T follicular helper cell (primary cell): Measurements from ENCODE around the gene PHPT1.

Experiments used
- DNase-seq: peaks from one replicate; pipeline ENCODE4 v3.0.0-alpha.2; 2020; ENCODE audit warnings: low read depth

The PHPT1 gene

DNA sequence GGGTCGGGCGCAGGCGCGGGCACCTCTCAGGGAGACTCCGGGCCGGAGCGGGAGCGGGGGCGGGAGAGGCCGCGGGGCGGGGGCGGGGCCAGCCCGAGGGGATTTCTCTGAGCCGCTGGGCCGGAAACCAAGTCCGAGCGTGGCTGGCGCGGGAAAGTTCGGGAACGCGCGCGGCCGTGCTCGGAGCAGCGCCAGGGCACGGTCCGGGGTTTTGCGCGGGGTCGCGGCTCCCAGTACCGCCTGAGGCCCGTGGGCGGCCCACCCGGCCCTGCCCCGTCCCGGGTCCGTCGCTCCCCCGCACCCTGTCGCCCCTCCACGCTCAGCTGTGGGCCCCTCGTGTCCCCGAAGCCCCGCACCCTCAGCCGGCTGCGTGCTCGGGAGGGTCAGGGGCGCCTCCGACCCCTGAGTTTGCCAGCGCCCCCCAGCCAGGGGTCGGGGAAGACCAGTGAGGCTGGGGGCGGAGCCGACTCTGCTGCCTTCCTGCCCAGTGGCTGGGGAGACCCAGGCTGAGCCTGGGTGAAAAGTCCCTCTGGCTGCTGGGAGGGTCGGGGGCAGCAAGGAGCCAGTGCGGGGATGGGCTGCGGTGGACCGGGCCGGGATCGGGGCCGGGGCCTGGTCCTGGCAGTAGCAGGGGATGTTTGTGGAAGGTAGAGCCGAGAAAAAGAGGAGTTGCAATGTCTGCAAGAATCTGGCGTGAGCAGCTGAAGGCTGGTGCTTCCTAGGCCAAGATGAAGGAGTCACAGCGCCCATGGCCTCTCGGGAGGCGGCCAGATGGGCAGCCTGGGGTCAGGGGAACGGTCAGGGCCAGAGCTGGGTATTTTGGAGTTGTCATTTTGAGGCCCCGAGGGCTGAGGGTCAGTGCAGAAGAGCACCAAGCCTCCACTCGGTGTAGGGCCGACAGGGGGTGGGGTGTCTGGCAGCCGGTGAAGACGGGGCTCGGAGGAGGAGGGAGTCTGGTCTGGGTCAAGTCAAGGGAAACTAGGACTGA lies 37.7 kb downstream of the PHPT1 start:
- DNase-seq = peak; percentile 65

DNA sequence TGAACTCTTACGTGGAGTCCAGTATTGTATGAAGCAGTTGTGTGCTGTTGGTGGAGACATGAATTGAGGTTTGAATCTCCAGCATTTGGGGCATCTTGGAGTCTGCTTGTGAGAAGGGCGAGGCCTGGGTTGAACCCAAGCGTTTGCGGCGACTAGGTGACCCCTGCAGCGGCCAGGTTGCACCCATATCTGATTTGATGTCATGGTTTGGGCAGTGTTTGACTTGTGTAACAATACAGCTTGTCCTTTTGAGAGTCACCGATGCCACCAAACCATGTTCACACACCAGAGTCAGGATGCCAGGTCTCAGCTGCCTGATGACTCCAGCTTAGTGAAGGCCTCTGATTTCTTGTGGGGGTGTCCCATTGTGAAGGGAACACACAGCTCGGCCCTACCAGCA lies 39.2 kb downstream of the PHPT1 start:
- no peak for DNase-seq

DNA sequence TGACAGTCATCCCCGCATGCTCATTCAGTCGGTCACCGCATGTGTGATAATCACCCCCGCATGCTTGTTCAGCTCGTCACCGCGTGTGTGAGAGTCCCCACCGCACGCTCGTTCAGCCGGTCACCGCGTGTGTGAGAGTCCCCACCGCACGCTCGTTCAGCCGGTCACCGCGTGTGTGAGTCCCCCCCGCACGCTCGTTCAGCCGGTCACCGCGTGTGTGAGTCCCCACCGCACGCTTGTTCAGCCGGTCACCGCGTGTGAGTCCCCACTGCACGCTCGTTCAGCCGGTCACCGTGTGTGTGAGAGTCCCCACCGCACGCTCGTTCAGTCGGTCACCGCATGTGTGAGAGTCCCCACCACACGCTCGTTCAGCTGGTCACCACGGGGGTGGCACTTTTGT lies 40.6 kb downstream of the PHPT1 start:
- no peak for DNase-seq

DNA sequence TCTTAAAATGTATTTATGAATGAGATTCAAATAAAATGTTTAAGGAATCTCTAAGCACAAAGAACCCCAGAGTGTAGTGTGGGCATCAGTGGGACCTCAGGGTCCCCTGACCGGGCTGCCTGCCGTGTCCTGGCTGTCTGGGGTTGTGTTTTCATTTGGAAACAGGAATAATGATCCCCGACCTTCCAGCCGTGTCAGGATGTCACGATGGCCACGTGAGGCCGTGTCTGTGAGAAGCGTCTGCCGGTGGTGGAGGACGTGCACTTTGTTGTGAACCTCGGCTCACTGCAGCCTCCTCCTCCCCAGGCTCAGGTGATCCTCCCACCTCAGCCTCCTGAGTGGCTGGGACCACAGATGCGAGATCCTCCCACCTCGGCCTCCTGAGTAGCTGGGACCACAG lies 41.5 kb downstream of the PHPT1 start:
- no peak for DNase-seq

DNA sequence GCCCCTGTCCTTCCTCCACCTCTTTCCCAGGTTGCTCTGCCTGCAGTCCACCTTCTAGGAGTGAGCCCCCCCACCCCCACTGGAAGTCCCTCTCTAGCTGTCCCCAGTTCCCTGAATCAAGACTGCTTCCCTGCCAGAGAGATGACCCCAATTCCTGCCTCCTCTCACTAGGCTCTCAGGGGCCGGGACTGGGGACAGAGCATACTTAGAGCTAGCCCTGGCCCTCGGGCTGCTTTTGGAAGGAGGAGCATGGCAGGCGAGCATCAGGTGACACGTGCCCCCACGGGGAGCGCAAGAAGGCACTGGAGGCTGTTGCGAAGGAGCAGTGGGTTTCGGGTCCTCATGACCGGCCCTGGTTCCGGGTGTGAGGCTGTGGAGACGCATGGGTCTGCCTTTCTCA lies 46.8 kb downstream of the PHPT1 start:
- DNase-seq = no peak

DNA sequence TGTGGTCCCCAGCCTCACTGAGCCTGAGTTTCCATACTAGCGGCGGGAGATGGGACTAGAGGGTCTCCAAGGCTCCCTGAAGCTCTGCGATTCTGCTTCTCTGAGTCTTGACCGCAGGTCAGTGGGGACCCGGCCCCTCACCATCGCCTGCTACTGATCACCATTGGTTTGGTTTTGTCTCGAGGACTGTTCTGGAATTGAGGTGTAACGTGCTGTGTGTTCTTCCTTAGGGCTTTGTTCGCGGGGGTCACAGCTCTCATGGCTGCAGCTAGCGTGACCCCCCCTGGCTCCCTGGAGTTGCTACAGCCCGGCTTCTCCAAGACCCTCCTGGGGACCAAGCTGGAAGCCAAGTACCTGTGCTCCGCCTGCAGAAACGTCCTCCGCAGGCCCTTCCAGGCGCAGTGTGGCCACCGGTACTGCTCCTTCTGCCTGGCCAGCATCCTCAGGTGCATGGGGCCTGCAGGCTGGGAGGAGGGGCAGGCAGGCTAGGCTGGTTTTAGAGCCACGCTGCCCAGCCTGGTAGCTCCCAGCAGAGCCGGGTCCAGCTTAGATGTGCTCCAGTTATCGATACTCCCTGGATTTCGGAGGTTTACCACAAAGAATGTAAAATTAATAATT lies 49.4 kb downstream of the PHPT1 start:
- no peak for DNase-seq

DNA sequence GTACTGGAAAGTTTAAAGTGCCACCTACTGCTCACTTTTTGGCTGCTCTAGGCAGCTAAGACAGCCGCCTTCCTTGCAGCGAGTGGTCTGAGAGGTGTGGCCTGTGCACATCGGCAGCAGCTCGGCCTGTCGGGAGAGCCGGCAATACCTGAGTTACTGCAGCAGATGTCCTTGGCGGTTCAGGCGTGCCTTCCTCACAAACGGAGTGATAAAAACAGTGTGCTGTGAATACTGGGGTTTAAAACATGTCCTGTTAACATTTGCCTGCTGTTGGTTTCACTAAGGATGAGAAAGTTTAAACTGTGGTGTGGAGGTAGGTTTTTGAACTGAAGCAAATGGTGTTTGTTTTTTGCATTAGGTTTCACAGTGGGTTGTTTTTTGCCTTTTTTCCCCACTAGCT lies 50.0 kb downstream of the PHPT1 start:
- DNase-seq = no peak

DNA sequence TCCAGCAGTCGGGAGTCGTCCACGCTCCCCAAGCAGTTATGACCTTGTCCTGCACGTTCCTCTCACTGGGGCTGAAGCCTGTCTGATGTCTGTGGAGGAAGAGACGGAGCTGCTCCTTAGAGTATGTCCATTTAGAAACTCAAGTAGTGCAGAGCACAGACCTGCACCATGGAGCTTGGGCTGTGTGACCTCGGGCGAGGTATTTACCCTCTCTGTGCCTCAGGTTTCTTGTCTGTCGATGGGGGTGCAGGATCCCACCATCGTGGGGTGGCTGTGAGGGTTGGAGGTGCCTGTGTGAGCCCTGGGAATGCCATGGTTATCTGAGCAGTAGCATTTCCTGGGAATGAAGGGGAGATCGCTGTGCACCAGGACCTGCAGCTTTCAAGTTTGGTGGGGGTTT lies 51.3 kb downstream of the PHPT1 start:
- DNase-seq = no peak
